Measurements from ENCODE around the gene MET. TPM values are rescaled to one million over a fixed set of nuclear protein-coding genes. Genes with fewer than 3 reads are reported as not detected.
A peak's percentile ranks its signal among the peaks of the same experiment; 100 is the strongest.

Gene MET
- total and polyA plus RNA-seq, 2 donors from 2014 or later = 13.4 to 225 TPM

DNA sequence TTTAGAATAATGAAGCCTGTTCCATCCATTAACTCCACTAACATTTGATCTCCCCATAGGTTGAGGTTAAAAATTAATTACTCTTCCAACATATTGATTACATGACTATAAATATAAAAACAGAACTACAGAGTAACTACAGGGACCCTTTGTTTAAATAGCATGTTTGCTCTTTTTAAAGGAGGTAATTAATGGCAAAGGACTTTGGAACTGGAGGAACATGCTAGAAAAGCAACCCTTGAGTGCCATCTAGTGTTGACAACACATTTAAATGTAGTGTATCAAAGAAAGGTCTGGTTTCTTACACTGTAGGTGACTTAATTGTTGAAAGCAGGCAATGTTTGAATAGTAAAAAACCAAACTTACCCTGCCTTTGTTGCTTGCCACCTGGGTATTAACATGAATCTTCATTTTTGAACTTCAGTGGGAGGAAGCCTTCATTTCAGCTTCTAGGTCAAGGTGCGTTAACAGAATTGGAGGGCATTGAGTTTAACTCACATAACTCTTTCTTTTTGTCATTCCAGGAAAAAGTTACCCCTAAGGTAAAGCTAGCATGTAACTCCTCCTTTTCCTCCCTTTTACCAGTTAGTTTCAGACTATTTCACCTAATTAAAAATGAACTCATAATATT is 137.8 kb downstream of the MET start:
- H3K27me3 ChIP-seq (ENCODE audit: control insufficient read depth, insufficient read depth, low read length) = no peaks in the 10 kb centered on the region
- H3K9me3 ChIP-seq (ENCODE audit: control insufficient read depth in 2 of 3, insufficient read depth in 1 of 3, low read length in 3 of 3) = no peaks in the 10 kb centered on the region
- TF ChIP-seq, protein P1, sequence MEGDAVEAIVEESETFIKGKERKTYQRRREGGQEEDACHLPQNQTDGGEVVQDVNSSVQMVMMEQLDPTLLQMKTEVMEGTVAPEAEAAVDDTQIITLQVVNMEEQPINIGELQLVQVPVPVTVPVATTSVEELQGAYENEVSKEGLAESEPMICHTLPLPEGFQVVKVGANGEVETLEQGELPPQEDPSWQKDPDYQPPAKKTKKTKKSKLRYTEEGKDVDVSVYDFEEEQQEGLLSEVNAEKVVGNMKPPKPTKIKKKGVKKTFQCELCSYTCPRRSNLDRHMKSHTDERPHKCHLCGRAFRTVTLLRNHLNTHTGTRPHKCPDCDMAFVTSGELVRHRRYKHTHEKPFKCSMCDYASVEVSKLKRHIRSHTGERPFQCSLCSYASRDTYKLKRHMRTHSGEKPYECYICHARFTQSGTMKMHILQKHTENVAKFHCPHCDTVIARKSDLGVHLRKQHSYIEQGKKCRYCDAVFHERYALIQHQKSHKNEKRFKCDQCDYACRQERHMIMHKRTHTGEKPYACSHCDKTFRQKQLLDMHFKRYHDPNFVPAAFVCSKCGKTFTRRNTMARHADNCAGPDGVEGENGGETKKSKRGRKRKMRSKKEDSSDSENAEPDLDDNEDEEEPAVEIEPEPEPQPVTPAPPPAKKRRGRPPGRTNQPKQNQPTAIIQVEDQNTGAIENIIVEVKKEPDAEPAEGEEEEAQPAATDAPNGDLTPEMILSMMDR (IDR thresholded peaks at IDR 0.05; ENCODE audit: borderline replicate concordance, extremely low read depth, insufficient read depth) = peak; percentile 72
- H3K4me1 ChIP-seq (ENCODE audit: control insufficient read depth in 2 of 3, insufficient read depth in 2 of 3, low read depth in 1 of 3, low read length in 3 of 3) = peaks cover 0 to 31% (median 7%) of the 10 kb centered on the region in 3 donors
- peak overlapping the region; percentile 58 to 63 for H3K27ac ChIP-seq (ENCODE audit: low read depth in 2 of 2, low read length in 2 of 2)
- FAIRE-seq (peak; percentile 54), DNase-seq (peak in 3 of 5 donors; percentile 34 to 91 (median 90))
- H3K4me3 ChIP-seq (ENCODE audit: low read length in 3 of 3) = no peak overlapping the region
- H3K36me3 ChIP-seq (ENCODE audit: control insufficient read depth in 2 of 3, insufficient read depth in 3 of 3, low read length in 3 of 3) = no peaks in the 10 kb centered on the region
- intact Hi-C loops (cut with DNase I) = loop anchor here (10.0 kb wide), 1 partner anchor 215 kb away; no protein-coding TSS in a partner anchor
- H3K9ac ChIP-seq (ENCODE audit: low read length in 3 of 3) = peak overlapping the region in 1 of 3 donors; percentile 29

DNA sequence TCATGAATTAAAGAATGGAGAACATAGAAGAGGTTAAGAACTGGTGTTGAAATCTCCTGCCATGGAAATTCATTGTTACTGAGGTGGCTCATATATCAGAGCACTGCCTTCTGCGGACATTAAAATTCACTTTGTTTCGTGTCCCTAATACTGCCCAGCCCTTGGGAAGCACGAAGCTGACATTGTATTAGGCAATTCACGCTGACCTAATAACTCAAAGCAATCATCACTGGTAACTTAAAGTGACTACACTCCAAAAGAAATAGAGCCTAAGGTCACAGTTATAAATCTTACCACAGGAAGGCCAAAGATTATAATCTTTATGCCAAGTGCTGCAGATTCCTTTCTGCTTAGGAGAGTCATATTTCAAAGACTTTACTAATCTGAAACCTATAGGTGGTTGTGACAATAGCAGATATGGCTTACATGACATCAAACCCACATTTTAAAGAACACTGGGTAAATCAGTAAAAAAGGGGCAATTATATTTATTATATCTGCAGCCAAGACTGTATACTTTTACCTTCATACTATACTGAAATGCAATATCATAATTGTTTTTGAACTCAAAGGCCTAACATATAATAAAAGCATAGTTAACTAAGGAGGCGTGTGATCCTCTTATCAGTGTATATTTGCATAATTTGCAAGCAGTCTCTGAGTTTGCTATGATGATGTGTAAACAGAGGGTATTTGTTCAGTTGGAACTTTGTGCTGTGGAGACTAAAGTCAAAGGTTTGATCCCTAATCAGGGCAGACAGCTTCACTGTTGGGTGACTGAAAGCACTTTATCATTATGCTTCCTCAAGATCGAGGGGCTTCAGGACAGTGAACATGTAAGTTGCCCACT is 138.5 kb downstream of the MET start:
- Histone ChIP-seq H3K4me1 (ENCODE audit: control insufficient read depth in 2 of 3, insufficient read depth in 2 of 3, low read depth in 1 of 3, low read length in 3 of 3) (peaks cover 0 to 31% (median 7%) of the 10 kb centered on the region in 3 donors), H3K9me3 (ENCODE audit: control insufficient read depth in 2 of 3, insufficient read depth in 1 of 3, low read length in 3 of 3) (no peaks in the 10 kb centered on the region), H3K9ac (ENCODE audit: low read length in 3 of 3) (peak overlapping the region in 1 of 3 donors; percentile 29), H3K27ac (ENCODE audit: low read depth in 2 of 2, low read length in 2 of 2) (peak overlapping the region; percentile 58 to 63), H3K36me3 (ENCODE audit: control insufficient read depth in 2 of 3, insufficient read depth in 3 of 3, low read length in 3 of 3) (no peaks in the 10 kb centered on the region), H3K27me3 (ENCODE audit: control insufficient read depth, insufficient read depth, low read length) (no peaks in the 10 kb centered on the region), H3K4me3 (ENCODE audit: low read length in 3 of 3) (no peak overlapping the region)
- peak in 1 of 5 donors; percentile 9 for DNase-seq
- intact Hi-C loops (cut with DNase I) = loop anchor here (10.0 kb wide), 1 partner anchor 216 kb away; no protein-coding TSS in a partner anchor
- TF ChIP-seq, protein P1 (IDR thresholded peaks at IDR 0.05; ENCODE audit: borderline replicate concordance, extremely low read depth, insufficient read depth) = no peak
- no peak for FAIRE-seq

DNA sequence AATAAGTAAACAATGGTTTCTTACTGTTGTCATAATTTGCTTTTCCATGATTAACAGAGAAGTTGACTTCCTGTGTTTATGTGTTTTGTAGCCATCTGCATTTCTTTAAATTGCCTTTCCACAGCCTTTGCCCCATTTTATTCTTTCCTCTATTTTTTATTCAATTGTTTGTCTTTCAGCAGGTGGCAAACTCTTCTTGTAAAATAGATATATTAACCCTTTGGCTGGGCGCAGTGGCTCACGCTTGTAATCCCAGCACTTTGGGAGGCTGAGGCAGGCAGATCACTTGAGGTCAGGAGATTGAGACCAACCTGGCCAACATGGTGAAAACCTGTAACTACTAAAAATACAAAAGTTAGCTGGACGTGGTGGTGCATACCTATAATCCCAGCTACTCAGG is 139.8 kb downstream of the MET start:
- Histone ChIP-seq H3K4me3 (ENCODE audit: low read length in 3 of 3) (no peak overlapping the region), H3K9ac (ENCODE audit: low read length in 3 of 3) (no peak overlapping the region), H3K9me3 (ENCODE audit: control insufficient read depth in 2 of 3, insufficient read depth in 1 of 3, low read length in 3 of 3) (no peaks in the 10 kb centered on the region), H3K36me3 (ENCODE audit: control insufficient read depth in 2 of 3, insufficient read depth in 3 of 3, low read length in 3 of 3) (no peaks in the 10 kb centered on the region), H3K4me1 (ENCODE audit: control insufficient read depth in 2 of 3, insufficient read depth in 2 of 3, low read depth in 1 of 3, low read length in 3 of 3) (peaks cover 0 to 24% (median 7%) of the 10 kb centered on the region in 3 donors), H3K27ac (ENCODE audit: low read depth in 2 of 2, low read length in 2 of 2) (peak overlapping the region in 1 of 2 donors; percentile 35), H3K27me3 (ENCODE audit: control insufficient read depth, insufficient read depth, low read length) (no peaks in the 10 kb centered on the region)
- TF ChIP-seq, protein P1 (IDR thresholded peaks at IDR 0.05; ENCODE audit: borderline replicate concordance, extremely low read depth, insufficient read depth) = no peak
- DNase-seq (no peak), FAIRE-seq (no peak)
- intact Hi-C loops (cut with DNase I) = loop anchor here (10.0 kb wide), 1 partner anchor 217 kb away; no protein-coding TSS in a partner anchor
